HG02981 (cell line): ENCODE data around the gene FAM210A.
"Not testable (repeated sequence)": the region's sequence is repeated elsewhere in the genome, so short reads cannot be mapped to it uniquely, and the experiment has no call there.

Experiments
- ATAC-seq: cut with Tn5 transposase; IDR thresholded peaks from one replicate; pipeline ENCODE4 v1.9.1; 2021; ENCODE audit warnings: mild to moderate bottlenecking, moderate library complexity; ENCODE audit not compliant: unreplicated experiment

The FAM210A gene

GRCh38 chr18:13710414-13710831 is 15.9 kb downstream of the FAM210A start:
- ATAC-seq = no peak

DNA sequence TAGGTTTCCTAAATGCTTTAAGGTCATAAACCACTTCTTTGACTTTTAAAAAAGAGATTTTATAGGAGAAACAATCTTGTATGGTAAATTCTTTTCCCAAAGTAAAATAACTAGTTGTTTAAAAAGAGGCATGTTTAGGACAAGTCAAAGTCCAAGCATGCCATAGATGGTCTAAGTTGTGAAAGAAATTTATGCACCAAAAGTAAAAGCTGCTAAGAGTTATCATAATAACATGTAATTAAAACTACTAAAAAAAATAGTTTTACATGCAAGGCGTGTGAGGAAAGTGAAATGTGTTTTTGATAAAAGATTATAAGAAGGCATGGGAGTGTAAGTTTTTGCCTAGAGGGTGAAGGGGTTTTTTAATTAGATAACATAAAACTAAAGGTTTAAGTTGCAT is 22.5 kb downstream of the FAM210A start:
- no peak for ATAC-seq

- ATAC-seq = no peak
Observed at GRCh38 chr18:13700153-13700552, 26.2 kb downstream of the FAM210A start.

DNA sequence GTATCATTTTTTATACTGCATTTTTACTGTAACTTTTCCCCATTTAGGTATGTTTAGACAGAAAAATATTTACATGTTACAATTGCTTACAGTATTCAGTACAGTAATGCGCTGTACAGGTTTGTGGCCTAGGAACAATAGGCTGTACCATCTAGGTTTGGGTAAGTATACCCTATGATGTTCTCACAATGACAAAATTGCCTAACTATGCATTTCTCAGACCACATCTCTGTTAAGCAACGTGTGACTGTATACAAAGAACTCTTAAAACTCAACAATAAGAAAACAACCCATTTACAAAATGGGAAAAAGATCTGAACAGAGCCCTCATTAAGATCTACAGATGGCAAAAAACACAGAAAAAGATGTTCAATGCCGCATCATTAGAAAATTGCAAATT is 29.4 kb downstream of the FAM210A start:
- ATAC-seq = no peak

DNA sequence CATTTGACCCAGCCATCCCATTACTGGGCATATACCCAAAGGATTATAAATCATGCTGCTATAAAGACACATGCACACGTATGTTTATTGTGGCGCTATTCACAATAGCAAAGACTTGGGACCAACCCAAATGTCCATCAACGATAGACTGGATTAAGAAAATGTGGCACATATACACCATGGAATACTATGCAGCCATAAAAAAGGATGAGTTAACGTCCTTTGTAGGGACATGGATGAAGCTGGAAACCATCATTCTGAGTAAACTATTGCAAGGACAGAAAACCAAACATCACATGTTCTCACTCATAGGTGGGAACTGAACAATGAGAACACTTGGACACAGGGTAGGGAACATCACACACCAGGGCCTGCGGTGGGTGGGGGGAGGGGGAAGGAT is 31.0 kb downstream of the FAM210A start:
- ATAC-seq = not testable (repeated sequence)

DNA sequence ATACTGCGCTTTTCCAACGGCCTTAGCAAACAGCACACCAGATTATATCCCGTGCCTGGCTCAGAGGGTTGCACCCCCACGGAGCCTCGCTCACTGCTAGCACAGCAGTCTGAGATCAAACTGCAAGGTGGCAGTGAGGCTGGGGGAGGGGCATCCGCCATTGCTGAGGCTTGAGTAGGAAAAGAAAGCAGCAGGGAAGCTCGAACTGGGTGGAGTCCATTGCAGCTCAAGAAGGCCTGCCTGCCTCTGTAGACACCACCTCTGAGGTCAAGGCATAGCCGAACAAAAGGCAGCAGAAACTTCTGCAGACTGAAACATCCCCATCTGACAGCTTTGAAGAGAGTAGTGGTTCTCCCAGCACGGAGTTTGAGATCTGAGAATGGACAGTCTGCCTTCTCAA is 36.3 kb downstream of the FAM210A start:
- not testable (repeated sequence) for ATAC-seq

DNA sequence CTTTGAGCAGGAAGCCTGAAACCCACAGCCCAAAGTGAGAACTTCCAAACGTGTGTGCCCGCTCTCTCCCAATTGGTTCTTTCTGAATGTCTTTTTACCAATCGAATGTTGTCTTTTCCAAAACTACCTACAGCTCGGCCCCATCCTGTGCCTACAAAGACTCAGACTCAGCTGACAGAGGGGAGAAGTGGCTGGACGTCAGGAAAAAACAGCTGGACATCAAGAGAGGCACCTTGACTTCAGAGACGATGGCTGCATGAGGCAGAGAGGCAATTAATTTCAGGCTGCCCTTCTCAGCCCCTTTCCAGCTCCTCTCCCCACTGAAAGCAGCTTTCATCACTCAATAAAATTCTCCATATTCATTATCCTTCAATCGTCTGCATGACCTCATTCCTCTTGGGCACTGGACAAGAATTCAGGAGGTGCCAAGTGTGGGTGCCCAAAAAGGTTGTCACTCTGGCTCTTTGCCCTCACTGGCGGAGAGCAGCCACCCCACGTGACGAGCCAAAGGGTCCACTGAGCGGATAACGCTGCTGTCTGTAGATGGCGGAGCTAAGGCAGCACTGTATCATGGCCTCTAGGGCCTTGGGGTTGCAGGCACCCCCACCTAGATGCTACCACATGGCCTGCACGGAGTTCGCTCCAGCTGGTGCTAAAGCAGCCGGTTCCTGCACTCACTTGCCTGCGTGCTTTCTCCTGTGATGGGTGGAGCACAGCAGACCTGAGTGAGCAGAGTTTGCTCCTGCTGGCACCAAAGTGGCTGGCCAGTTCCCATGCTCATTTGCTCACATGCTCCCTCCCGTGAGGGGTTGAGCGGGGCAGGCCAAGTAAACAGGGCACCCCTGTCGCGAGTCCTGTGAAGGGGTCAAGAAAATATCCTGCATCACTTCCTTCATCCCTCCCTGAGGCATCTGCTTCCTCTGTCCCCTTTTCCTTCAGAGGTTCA is 37.9 kb downstream of the FAM210A start:
- ATAC-seq = no peak

- ATAC-seq = no peak
Observed at GRCh38 chr18:13684546-13684945, 41.8 kb downstream of the FAM210A start.

DNA sequence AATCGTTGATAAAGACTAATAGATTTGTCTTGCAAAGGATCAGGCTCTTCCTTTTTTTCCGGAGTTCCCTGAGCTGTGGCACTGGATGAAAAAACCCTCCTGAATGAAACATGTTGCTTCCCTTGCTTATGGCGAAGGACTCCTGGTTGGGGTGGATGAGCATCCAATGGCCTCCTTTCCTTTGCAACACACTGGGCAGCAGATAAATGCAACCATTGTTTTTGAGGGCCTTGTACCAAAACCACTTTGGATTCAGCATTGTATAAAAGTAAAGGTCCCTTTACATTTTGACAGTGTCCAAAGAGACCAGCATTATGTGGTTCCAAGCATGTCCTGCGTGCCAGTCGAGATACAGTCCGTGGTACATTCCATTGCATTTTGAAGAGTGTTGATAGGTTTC is 44.7 kb downstream of the FAM210A start:
- ATAC-seq = no peak

DNA sequence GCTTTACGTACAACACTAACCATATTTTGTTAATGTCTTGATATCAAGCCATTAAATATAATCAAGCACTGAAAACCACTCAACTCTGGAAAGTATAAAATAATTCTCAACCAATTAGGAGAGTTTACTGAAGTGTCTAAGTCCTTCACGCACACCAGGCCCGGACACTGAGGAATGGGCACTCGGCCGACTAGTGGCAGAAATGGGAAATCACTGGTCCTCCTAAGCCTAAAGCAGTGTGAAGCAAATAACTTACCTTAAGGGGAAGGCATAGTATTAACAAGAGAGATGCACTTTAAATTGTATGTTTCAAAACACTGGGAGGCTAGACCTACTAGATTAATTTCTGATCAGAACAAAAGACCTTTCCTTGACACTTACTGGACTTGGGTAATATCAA is 45.7 kb downstream of the FAM210A start:
- no peak for ATAC-seq

GRCh38 chr18:13677350-13677749 is 49.0 kb downstream of the FAM210A start:
- ATAC-seq = not testable (repeated sequence)

GRCh38 chr18:13676471-13676870 is 49.9 kb downstream of the FAM210A start:
- ATAC-seq = no peak

GRCh38 chr18:13672657-13673056 is 53.7 kb downstream of the FAM210A start:
- ATAC-seq = no peak

- no peak for ATAC-seq
Observed at GRCh38 chr18:13661779-13662256, 64.5 kb downstream of the FAM210A start.

- ATAC-seq = no peak
Observed at GRCh38 chr18:13661051-13661778, 65.1 kb downstream of the FAM210A start.

- ATAC-seq = no peak
Observed at GRCh38 chr18:13660510-13660909, 65.8 kb downstream of the FAM210A start.

DNA sequence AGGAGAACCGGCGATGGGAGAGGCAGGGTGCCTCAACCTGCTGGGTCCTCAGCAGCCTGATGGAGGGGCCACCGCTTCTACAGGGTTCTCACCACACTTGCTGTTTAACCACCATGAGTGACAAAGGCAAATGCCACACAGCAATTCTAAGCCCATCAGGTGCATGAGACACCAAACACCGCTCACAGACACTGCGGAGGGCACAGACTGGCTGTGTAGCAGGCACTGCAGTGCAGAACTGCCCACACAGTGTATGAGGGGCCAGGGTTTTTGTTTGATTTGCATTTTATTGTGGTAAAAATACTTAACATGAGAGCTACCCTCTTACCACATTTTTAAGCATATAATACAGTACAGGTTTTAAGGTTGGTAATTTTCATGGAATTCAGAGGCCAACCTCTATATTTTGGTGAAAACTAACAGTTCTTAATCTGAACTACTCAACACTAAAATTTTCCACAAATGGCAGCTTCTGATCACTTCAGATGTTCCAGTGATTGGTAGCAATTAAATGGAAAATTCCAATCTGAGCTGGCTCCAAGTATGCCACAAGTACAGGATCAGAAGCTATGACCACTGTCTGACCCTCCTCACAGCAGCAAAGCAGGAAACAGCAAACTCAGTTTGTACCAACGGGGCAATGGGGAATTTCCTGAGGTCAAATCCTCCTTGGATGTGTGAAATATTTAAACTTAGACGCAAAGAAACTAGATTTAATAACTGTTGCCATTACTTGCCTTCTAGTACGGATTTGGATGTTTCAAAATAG is 67.7 kb downstream of the FAM210A start:
- ATAC-seq = no peak

DNA sequence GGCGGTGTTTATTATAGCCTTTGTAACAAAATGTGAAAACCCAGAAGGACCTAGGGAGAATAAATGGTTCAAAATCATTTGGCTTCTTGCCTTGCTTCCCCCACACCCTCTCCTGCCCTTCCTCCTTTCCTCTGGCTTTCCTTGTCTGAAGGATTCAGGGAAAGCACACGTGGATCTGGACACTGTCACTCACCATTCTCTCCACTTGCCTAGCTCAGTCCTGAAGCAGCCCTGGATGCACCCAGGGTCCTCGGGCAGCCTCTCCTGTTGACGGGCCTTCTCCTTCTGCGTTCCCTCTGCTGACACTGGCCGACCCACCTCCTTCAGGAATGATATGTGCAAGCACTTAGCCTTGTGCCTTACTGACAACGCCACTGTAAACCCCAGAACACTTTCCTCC is 68.4 kb downstream of the FAM210A start:
- ATAC-seq = no peak

GRCh38 chr18:13653746-13654433 is 72.5 kb downstream of the FAM210A start:
- no peak for ATAC-seq
